Endodermal cell (in vitro differentiated cells): ENCODE measurements around the gene TMEM87B. TPM values are rescaled to one million over a fixed set of nuclear protein-coding genes. Genes with fewer than 3 reads are reported as not detected.

ENCODE experiments used
- DNase-seq: peaks from one replicate; pipeline ENCODE4 v3.0.0-alpha.2; 2017
- H3K27ac ChIP-seq: 2 replicates; pipeline ENCODE4 v1.5.1; 2013; ENCODE audit warnings: mild to moderate bottlenecking, low read depth, low read length, moderate library complexity
- H3K27me3 ChIP-seq: 2 replicates; pipeline ENCODE4 v1.6.1; 2013; ENCODE audit warnings: mild to moderate bottlenecking, low read length, moderate library complexity; ENCODE audit not compliant: insufficient read depth, control insufficient read depth, poor library complexity, severe bottlenecking
- H3K36me3 ChIP-seq: 2 replicates; pipeline ENCODE4 v1.7.0; 2013; ENCODE audit warnings: mild to moderate bottlenecking, low read length, moderate library complexity; ENCODE audit not compliant: control insufficient read depth, insufficient read depth
- H3K4me1 ChIP-seq: one replicate; pipeline ENCODE4 v1.7.0; 2013; ENCODE audit warnings: low read length; ENCODE audit not compliant: control insufficient read depth, insufficient read depth
- H3K4me3 ChIP-seq: 2 replicates; pipeline ENCODE4 v1.5.1; 2013; ENCODE audit warnings: mild to moderate bottlenecking, low read length, moderate library complexity
- H3K9ac ChIP-seq: 2 replicates; pipeline ENCODE4 v1.6.1; 2013; ENCODE audit warnings: mild to moderate bottlenecking, low read length, moderate library complexity; ENCODE audit not compliant: poor library complexity, severe bottlenecking; ENCODE audit errors: extremely low read depth
- H3K9me3 ChIP-seq: 2 replicates; pipeline ENCODE4 v1.6.1; 2013; ENCODE audit warnings: mild to moderate bottlenecking, low read length, moderate library complexity; ENCODE audit not compliant: control insufficient read depth
- H3K27ac Mint-ChIP-seq: 2 replicates; pipeline ENCODE4 v1.8.0; 2020; ENCODE audit warnings: mixed read lengths
- H3K27me3 Mint-ChIP-seq: 2 replicates; pipeline ENCODE4 v1.8.0; 2021; ENCODE audit warnings: mild to moderate bottlenecking, mixed read lengths; ENCODE audit not compliant: insufficient read depth
- H3K36me3 Mint-ChIP-seq: 2 replicates; pipeline ENCODE4 v1.8.0; 2020; ENCODE audit warnings: low read depth, mixed read lengths
- H3K4me1 Mint-ChIP-seq: 2 replicates; pipeline ENCODE4 v1.8.0; 2020; ENCODE audit warnings: mixed read lengths
- H3K4me3 Mint-ChIP-seq: 2 replicates; pipeline ENCODE4 v1.8.0; 2020; ENCODE audit warnings: mild to moderate bottlenecking, moderate library complexity, mixed read lengths
- H3K9me3 Mint-ChIP-seq: 2 replicates; pipeline ENCODE4 v1.8.0; 2020; ENCODE audit warnings: mild to moderate bottlenecking, mixed read lengths
- CTCF ChIP-seq: fragments of 200-600 bp; sonication (generic); conservative IDR thresholded peaks from 2 replicates; pipeline ENCODE4 v1.5.0; 2021; ENCODE audit warnings: antibody characterized with exemption, mild to moderate bottlenecking
- WGBS, 2 experiments: methylation state at CpG; one replicate each; pipeline versions ENCODE4 v1.1.5 to v1.1.7; 2013; ENCODE audit warnings: missing lambda C conversion rate in 2 of 2, mixed read lengths in 1 of 2; ENCODE audit not compliant: insufficient coverage in 1 of 2, insufficient read length in 1 of 2; 5-methylcytosine and 5-hydroxymethylcytosine counted together
- total RNA-seq, 2 donors: library from RNA; stranded (reverse); fragmentation: NEBNext Ultra II Directional in 1 of 2; extraction: Animal tissue kit (Norgen Biotek cat#: 25700) in 1 of 2; gene quantifications; 2 replicates in 1 of 2; 3 replicates in 1 of 2; pipeline ENCODE4 v1.2.1, GENCODE V29; 2021

Gene TMEM87B
- total RNA-seq, 2 donors from 2014 or later: 20.2 to 22.3 TPM

- 85 to 90% methylated on average over 2 to 5 of the region's 5 CpGs for WGBS, 2 experiments
- peaks cover 92% of the 10 kb centered on the region for H3K36me3 ChIP-seq
- H3K9me3 Mint-ChIP-seq: no peaks in the 10 kb centered on the region
- peaks cover 38% of the 10 kb centered on the region for H3K4me1 Mint-ChIP-seq
- H3K4me3 Mint-ChIP-seq: no peak overlapping the region
- no peak for TF ChIP-seq CTCF
- no peak for DNase-seq
- no peak overlapping the region for H3K9ac ChIP-seq
- no peak overlapping the region for H3K27ac Mint-ChIP-seq
- no peaks in the 10 kb centered on the region for H3K9me3 ChIP-seq
- H3K27me3 ChIP-seq: no peaks in the 10 kb centered on the region
- no peaks in the 10 kb centered on the region for H3K27me3 Mint-ChIP-seq
- peaks cover 9% of the 10 kb centered on the region for H3K4me1 ChIP-seq
- no peak overlapping the region for H3K4me3 ChIP-seq
- peaks cover 66% of the 10 kb centered on the region for H3K36me3 Mint-ChIP-seq
- H3K27ac ChIP-seq: no peak overlapping the region
These were observed 31.4 kb upstream of the TMEM87B start for GRCh38 chr2:112023707-112024106.

GRCh38 chr2:112024231-112024630, 30.8 kb upstream of the TMEM87B start:
- TF ChIP-seq CTCF: no peak
- Histone ChIP-seq H3K27ac (no peak overlapping the region), H3K4me1 (peaks cover 5% of the 10 kb centered on the region), H3K9ac (no peak overlapping the region), H3K9me3 (peaks cover 2% of the 10 kb centered on the region), H3K36me3 (peaks cover 90% of the 10 kb centered on the region), H3K27me3 (no peaks in the 10 kb centered on the region), H3K4me3 (no peak overlapping the region)
- WGBS, 2 experiments: 88 to 96% methylated on average over 9 of the region's 9 CpGs
- Mint-ChIP-seq H3K36me3 (peaks cover 66% of the 10 kb centered on the region), H3K27ac (peak overlapping the region; percentile 26), H3K9me3 (peaks cover under 1% of the 10 kb centered on the region), H3K27me3 (no peaks in the 10 kb centered on the region), H3K4me3 (no peak overlapping the region), H3K4me1 (peaks cover 33% of the 10 kb centered on the region)
- no peak for DNase-seq

- no peaks in the 10 kb centered on the region for H3K4me1 ChIP-seq
- no peak overlapping the region for H3K9ac ChIP-seq
- H3K36me3 ChIP-seq: peaks cover 90% of the 10 kb centered on the region
- no peaks in the 10 kb centered on the region for H3K27me3 Mint-ChIP-seq
- H3K4me3 ChIP-seq: no peak overlapping the region
- H3K4me1 Mint-ChIP-seq: peaks cover 27% of the 10 kb centered on the region
- H3K36me3 Mint-ChIP-seq: peaks cover 74% of the 10 kb centered on the region
- no peak for DNase-seq
- H3K9me3 Mint-ChIP-seq: peaks cover 4% of the 10 kb centered on the region
- TF ChIP-seq CTCF: no peak
- no peak overlapping the region for H3K4me3 Mint-ChIP-seq
- H3K27ac Mint-ChIP-seq: peak overlapping the region; percentile 14
- peaks cover 10% of the 10 kb centered on the region for H3K9me3 ChIP-seq
- H3K27me3 ChIP-seq: no peaks in the 10 kb centered on the region
- H3K27ac ChIP-seq: no peak overlapping the region
- WGBS, 2 experiments: 95 to 100% methylated on average over 5 to 12 of the region's 12 CpGs
These were observed 30.1 kb upstream of the TMEM87B start for GRCh38 chr2:112024896-112025491.
